Karpas-422 (cell line): ENCODE data around the gene SCGB2A2. TPM values are rescaled to one million over a fixed set of nuclear protein-coding genes. Genes with fewer than 3 reads are reported as not detected.

Experiments
- DNase-seq: peaks from one replicate; pipeline ENCODE4 v3.0.0-alpha.2; 2015
- H2AFZ ChIP-seq: fragments of 200-600 bp; sonication (generic); 2 replicates; pipeline ENCODE4 v1.6.1; 2014; ENCODE audit warnings: antibody characterized with exemption, low read length, mixed read lengths
- H3K27ac ChIP-seq: fragments of 200-600 bp; sonication (generic); 2 replicates; pipeline ENCODE4 v1.5.1; 2014; ENCODE audit warnings: mild to moderate bottlenecking, low read length, moderate library complexity
- H3K27me3 ChIP-seq: fragments of 200-600 bp; sonication (generic); 2 replicates; pipeline ENCODE4 v1.6.1; 2014; ENCODE audit warnings: low read length, mixed read lengths
- H3K36me3 ChIP-seq: fragments of 200-600 bp; sonication (generic); 2 replicates; pipeline ENCODE4 v1.6.1; 2014; ENCODE audit warnings: low read length, mixed read lengths; ENCODE audit not compliant: insufficient read depth
- H3K4me1 ChIP-seq: fragments of 200-600 bp; sonication (generic); 2 replicates; pipeline ENCODE4 v1.6.1; 2014; ENCODE audit warnings: mild to moderate bottlenecking, low read length, mixed read lengths
- H3K4me2 ChIP-seq: fragments of 200-600 bp; sonication (generic); 2 replicates; pipeline ENCODE4 v1.6.1; 2014; ENCODE audit warnings: low read length, low read depth, mild to moderate bottlenecking; ENCODE audit not compliant: poor library complexity, severe bottlenecking
- H3K4me3 ChIP-seq: fragments of 200-600 bp; sonication (generic); 2 replicates; pipeline ENCODE4 v1.5.1; 2014; ENCODE audit warnings: mild to moderate bottlenecking, antibody characterized with exemption, low read length, mixed read lengths
- H3K79me2 ChIP-seq: fragments of 200-600 bp; sonication (generic); 2 replicates; pipeline ENCODE4 v1.6.1; 2014; ENCODE audit warnings: mild to moderate bottlenecking, low read length, mixed read lengths
- H3K9ac ChIP-seq: fragments of 200-600 bp; sonication (generic); 2 replicates; pipeline ENCODE4 v1.6.0; 2014; ENCODE audit warnings: low read length
- H3K9me2 ChIP-seq: fragments of 200-600 bp; sonication (generic), shearing (Covaris generic); replicated peaks from 2 replicates; pipeline ENCODE4 v1.6.0; 2014; ENCODE audit warnings: mild to moderate bottlenecking, low read length, moderate library complexity; ENCODE audit not compliant: insufficient read depth
- H3K9me3 ChIP-seq: fragments of 300-700, 200-600 bp; sonication (generic); 2 replicates; pipeline ENCODE4 v1.6.1; 2014; ENCODE audit warnings: low read length, mixed read lengths
- H4K20me1 ChIP-seq: fragments of 200-600 bp; sonication (generic); 2 replicates; pipeline ENCODE4 v1.6.1; 2014; ENCODE audit warnings: mild to moderate bottlenecking, antibody characterized with exemption, low read length, low read depth; ENCODE audit not compliant: insufficient read depth
- total RNA-seq: library from RNA; depleted of rRNA; stranded (reverse); fragments of >200 nt; shearing (Covaris generic); gene quantifications from 2 replicates; pipeline ENCODE4 v1.2.3, GENCODE V29; 2014; ENCODE audit warnings: low replicate concordance; rRNA removed

Gene SCGB2A2
- not detected in 2 replicates for total RNA-seq

- Histone ChIP-seq H3K79me2 (no peaks in the 10 kb centered on the region), H2AFZ (no peak within 1 kb of the TSS)
These were observed at the start of gene SCGB2A2 for GRCh38 chr11:62269654-62270278. Gene SCGB2A2, plus strand, starts transcription at chr11:62270158. Its CDS starts 59 bp downstream, at chr11:62270217.

GRCh38 chr11:62221498-62221897, 48.5 kb upstream of the SCGB2A2 start:
- no peaks in the 10 kb centered on the region for H3K4me1 ChIP-seq
- DNase-seq = no peak
- H3K4me3 ChIP-seq = no peak overlapping the region
- H3K9me2 ChIP-seq = no peaks in the 10 kb centered on the region
- H3K4me2 ChIP-seq = no peak overlapping the region
- no peaks in the 10 kb centered on the region for H3K79me2 ChIP-seq
- H3K9me3 ChIP-seq = peaks cover 22% of the 10 kb centered on the region
- H3K27me3 ChIP-seq = no peaks in the 10 kb centered on the region
- no peaks in the 10 kb centered on the region for H4K20me1 ChIP-seq
- no peaks in the 10 kb centered on the region for H3K36me3 ChIP-seq
- H2AFZ ChIP-seq = no peak overlapping the region
- H3K27ac ChIP-seq = no peak overlapping the region
- H3K9ac ChIP-seq = no peak overlapping the region

More at GRCh38 chr11:62269654-62270278, at the start of gene SCGB2A2:
- no peaks in the 10 kb centered on the region for H3K4me1 ChIP-seq
- H3K4me2 ChIP-seq = no peak within 1 kb of the TSS
- H3K4me3 ChIP-seq = no peak within 1 kb of the TSS
- DNase-seq = no peak
- H3K27ac ChIP-seq = no peak within 1 kb of the TSS
- H3K27me3 ChIP-seq = no peaks in the 10 kb centered on the region
- H3K9me3 ChIP-seq = no peaks in the 10 kb centered on the region
- H4K20me1 ChIP-seq = no peaks in the 10 kb centered on the region
- no peak within 1 kb of the TSS for H3K9ac ChIP-seq
- H3K9me2 ChIP-seq = no peaks in the 10 kb centered on the region
- H3K36me3 ChIP-seq = no peaks in the 10 kb centered on the region

GRCh38 chr11:62223095-62223494, 46.9 kb upstream of the SCGB2A2 start:
- no peaks in the 10 kb centered on the region for H3K4me1 ChIP-seq
- no peaks in the 10 kb centered on the region for H3K9me2 ChIP-seq
- H3K4me2 ChIP-seq = no peak overlapping the region
- H2AFZ ChIP-seq = no peak overlapping the region
- no peak overlapping the region for H3K9ac ChIP-seq
- H3K27ac ChIP-seq = no peak overlapping the region
- H3K36me3 ChIP-seq = no peaks in the 10 kb centered on the region
- H3K27me3 ChIP-seq = no peaks in the 10 kb centered on the region
- no peaks in the 10 kb centered on the region for H3K79me2 ChIP-seq
- peaks cover 22% of the 10 kb centered on the region for H3K9me3 ChIP-seq
- no peak for DNase-seq
- no peak overlapping the region for H3K4me3 ChIP-seq
- H4K20me1 ChIP-seq = no peaks in the 10 kb centered on the region

GRCh38 chr11:62233730-62234129, 36.2 kb upstream of the SCGB2A2 start:
- DNase-seq = peak; percentile 56
- Histone ChIP-seq H3K4me2 (no peak overlapping the region), H3K4me3 (no peak overlapping the region), H3K9me2 (no peaks in the 10 kb centered on the region), H3K4me1 (no peaks in the 10 kb centered on the region), H2AFZ (no peak overlapping the region), H4K20me1 (no peaks in the 10 kb centered on the region), H3K79me2 (no peaks in the 10 kb centered on the region), H3K9ac (no peak overlapping the region), H3K9me3 (no peaks in the 10 kb centered on the region), H3K27ac (no peak overlapping the region), H3K27me3 (no peaks in the 10 kb centered on the region), H3K36me3 (no peaks in the 10 kb centered on the region)

GRCh38 chr11:62236187-62236586, 33.8 kb upstream of the SCGB2A2 start:
- Histone ChIP-seq H3K4me2 (no peak overlapping the region), H2AFZ (no peak overlapping the region), H3K27ac (no peak overlapping the region), H3K9me3 (no peaks in the 10 kb centered on the region), H3K9ac (no peak overlapping the region), H3K4me1 (no peaks in the 10 kb centered on the region), H3K27me3 (no peaks in the 10 kb centered on the region), H3K79me2 (no peaks in the 10 kb centered on the region), H3K36me3 (no peaks in the 10 kb centered on the region), H3K4me3 (no peak overlapping the region), H4K20me1 (no peaks in the 10 kb centered on the region), H3K9me2 (no peaks in the 10 kb centered on the region)
- no peak for DNase-seq

- no peaks in the 10 kb centered on the region for H3K27me3 ChIP-seq
- no peak overlapping the region for H3K4me2 ChIP-seq
- H3K9me3 ChIP-seq = no peaks in the 10 kb centered on the region
- no peak overlapping the region for H3K27ac ChIP-seq
- no peak overlapping the region for H2AFZ ChIP-seq
- H3K4me3 ChIP-seq = no peak overlapping the region
- no peaks in the 10 kb centered on the region for H3K4me1 ChIP-seq
- H3K9ac ChIP-seq = no peak overlapping the region
- no peaks in the 10 kb centered on the region for H4K20me1 ChIP-seq
- H3K9me2 ChIP-seq = no peaks in the 10 kb centered on the region
- no peaks in the 10 kb centered on the region for H3K79me2 ChIP-seq
- H3K36me3 ChIP-seq = no peaks in the 10 kb centered on the region
- no peak for DNase-seq
These were observed 32.5 kb upstream of the SCGB2A2 start for GRCh38 chr11:62237499-62237898.

- no peak for DNase-seq
- Histone ChIP-seq H3K79me2 (no peaks in the 10 kb centered on the region), H3K36me3 (no peaks in the 10 kb centered on the region), H3K27me3 (no peaks in the 10 kb centered on the region), H3K4me1 (no peaks in the 10 kb centered on the region), H4K20me1 (no peaks in the 10 kb centered on the region), H2AFZ (no peak overlapping the region), H3K27ac (no peak overlapping the region), H3K9ac (no peak overlapping the region), H3K9me2 (no peaks in the 10 kb centered on the region), H3K9me3 (no peaks in the 10 kb centered on the region), H3K4me2 (no peak overlapping the region), H3K4me3 (no peak overlapping the region)
These were observed 31.8 kb upstream of the SCGB2A2 start for GRCh38 chr11:62238151-62238550.

- H3K36me3 ChIP-seq = no peaks in the 10 kb centered on the region
- no peaks in the 10 kb centered on the region for H3K4me1 ChIP-seq
- DNase-seq = no peak
- no peak overlapping the region for H3K9ac ChIP-seq
- no peak overlapping the region for H3K4me2 ChIP-seq
- H3K27ac ChIP-seq = no peak overlapping the region
- no peaks in the 10 kb centered on the region for H3K79me2 ChIP-seq
- H2AFZ ChIP-seq = no peak overlapping the region
- H3K4me3 ChIP-seq = no peak overlapping the region
- H3K27me3 ChIP-seq = no peaks in the 10 kb centered on the region
- no peaks in the 10 kb centered on the region for H3K9me2 ChIP-seq
- H3K9me3 ChIP-seq = no peaks in the 10 kb centered on the region
- H4K20me1 ChIP-seq = no peaks in the 10 kb centered on the region
These were observed 28.9 kb upstream of the SCGB2A2 start for GRCh38 chr11:62241095-62241494.
